SK-N-MC (cell line): ENCODE data around the gene STARD4.

Experiments used
- EZH2 ChIP-seq: fragments of 200-600 bp; sonication (generic); IDR thresholded peaks from one replicate; pipeline ENCODE4 v1.6.1; 2017; ENCODE audit warnings: antibody characterized with exemption
- POLR2AphosphoS5 ChIP-seq: IDR thresholded peaks from 2 replicates; pipeline ENCODE4 v1.6.1; 2012; ENCODE audit warnings: mild to moderate bottlenecking, low read depth, low read length, borderline replicate concordance

- TF ChIP-seq POLR2AphosphoS5 (no peak), EZH2 (no peak)
Measured at GRCh38 chr5:111528056-111528455, 15.7 kb upstream of the STARD4 start.
